ENCODE measurements around the gene LIN7A. TPM values are rescaled to one million over a fixed set of nuclear protein-coding genes. Genes with fewer than 3 reads are reported as not detected.

Gene LIN7A, protein sequence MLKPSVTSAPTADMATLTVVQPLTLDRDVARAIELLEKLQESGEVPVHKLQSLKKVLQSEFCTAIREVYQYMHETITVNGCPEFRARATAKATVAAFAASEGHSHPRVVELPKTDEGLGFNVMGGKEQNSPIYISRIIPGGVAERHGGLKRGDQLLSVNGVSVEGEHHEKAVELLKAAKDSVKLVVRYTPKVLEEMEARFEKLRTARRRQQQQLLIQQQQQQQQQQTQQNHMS
- total RNA-seq: not detected

DNA sequence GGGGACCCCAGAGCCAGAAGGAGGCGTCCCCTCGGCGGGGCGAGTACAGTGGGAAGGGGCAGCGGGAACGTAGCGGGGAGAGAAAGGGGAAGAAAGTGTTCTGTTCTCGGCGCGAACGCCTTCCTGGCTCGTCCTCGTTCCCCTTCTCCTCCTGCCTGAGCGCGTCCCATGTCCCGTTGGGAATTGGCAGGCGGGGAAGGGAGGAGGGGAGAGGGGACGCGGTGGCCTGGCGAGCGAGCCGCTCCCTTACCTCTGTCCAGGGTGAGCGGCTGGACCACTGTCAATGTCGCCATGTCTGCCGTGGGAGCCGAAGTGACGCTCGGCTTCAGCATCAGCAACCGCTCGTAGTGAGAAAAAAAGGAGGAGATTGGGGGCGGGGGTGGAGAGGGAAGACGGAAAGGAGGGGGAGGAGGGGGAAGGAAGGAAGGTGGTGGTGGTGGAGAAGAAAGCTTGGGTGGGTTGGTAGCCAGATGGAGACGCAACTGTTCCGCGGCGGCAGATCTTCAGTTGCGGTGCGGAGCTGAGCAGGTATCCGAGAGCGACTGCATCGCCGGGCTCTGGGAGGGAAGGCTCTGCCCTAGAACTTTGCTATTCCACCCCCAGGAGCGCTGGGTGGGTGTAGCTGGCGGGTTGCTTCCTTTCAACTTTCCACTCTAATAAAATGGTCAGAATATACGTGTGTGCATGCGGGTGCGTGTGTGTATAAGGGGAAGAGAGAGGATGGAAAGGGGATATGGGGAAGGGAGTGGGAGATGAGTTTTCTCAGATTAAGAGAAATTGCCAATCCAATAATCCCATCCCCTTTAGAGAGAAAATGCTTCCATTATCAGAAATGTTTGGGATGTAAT is at the start of gene LIN7A:
Gene LIN7A (minus strand): TSS at position 544 of the 848 bp plus-strand sequence. CDS start 212 bp downstream, at position 332.
- ATAC-seq (replicated peaks): no peak
- peaks cover 23% of the 10 kb centered on the region for H3K27me3 Mint-ChIP-seq
- no peaks in the 10 kb centered on the region for H3K4me1 Mint-ChIP-seq
- no peaks in the 10 kb centered on the region for H3K9me3 Mint-ChIP-seq
- H3K27ac Mint-ChIP-seq: no peak within 1 kb of the TSS
- H3K4me3 Mint-ChIP-seq: no peak within 1 kb of the TSS
- H3K36me3 Mint-ChIP-seq (ENCODE audit: low read depth): no peaks in the 10 kb centered on the region

DNA sequence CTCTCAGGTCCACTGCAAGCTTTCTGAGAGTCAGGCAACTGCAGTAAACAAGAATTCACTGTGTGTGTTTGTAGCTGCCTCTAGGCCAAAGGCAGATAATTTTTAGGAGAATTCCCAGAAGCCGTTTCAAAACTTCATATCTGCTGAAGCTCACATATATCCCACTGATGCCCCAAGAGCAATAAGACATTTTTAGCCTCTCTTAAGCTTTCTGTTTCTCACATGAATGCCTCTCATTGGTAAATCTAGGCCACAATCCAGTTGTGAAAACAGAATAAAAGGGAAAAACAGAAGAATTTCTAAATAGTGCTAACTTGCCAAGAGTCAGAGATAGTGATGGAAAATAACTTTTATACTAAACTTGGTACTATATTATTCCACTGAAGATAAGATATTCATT is 48.5 kb upstream of the LIN7A start:
- Mint-ChIP-seq H3K27ac (no peak overlapping the region), H3K27me3 (no peaks in the 10 kb centered on the region), H3K36me3 (ENCODE audit: low read depth) (no peaks in the 10 kb centered on the region), H3K4me3 (no peak overlapping the region), H3K4me1 (no peaks in the 10 kb centered on the region), H3K9me3 (peaks cover 22% of the 10 kb centered on the region)
- no peak for ATAC-seq (replicated peaks)

DNA sequence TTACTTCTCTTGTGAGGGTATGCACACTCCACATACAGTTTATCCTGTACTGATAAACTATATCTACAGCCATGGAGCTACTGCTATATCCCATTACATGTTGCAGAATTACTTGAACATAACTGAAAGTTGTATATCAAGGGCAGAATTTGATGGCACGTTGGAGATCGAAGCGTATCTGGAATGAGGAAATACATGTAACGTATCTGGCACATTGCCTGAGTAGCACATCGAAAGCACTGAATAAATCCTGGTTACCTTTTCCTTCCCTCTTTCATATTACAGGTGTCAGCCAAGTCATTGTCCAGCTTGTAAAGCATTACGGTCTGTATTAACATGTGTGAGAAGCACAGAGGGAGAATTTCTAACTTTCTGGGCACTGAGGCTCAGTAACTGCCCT is 42.1 kb upstream of the LIN7A start:
- no peak for ATAC-seq (replicated peaks)
- Mint-ChIP-seq H3K4me1 (no peaks in the 10 kb centered on the region), H3K4me3 (no peak overlapping the region), H3K27ac (no peak overlapping the region), H3K36me3 (ENCODE audit: low read depth) (no peaks in the 10 kb centered on the region), H3K9me3 (peaks cover 17% of the 10 kb centered on the region), H3K27me3 (no peaks in the 10 kb centered on the region)

DNA sequence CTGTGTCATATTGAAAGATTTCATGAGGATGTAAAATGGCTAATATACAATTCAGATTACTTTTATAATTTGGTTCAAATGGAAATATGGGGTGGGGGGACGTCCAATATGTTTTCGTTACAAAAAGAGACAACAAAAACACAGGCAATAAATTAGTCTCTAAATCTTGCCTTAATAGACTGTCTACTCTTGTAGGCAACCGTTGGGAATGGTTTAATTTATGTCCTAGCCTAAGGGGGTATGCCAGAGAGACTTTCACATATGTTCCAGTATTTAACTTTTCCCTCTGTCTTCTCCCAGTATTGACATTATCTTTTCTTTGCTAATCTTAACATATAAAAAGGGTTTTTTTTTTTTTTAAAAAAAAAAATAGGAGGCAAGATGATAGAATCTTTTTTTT is 41.5 kb upstream of the LIN7A start:
- no peak for ATAC-seq (replicated peaks)
- no peak overlapping the region for H3K27ac Mint-ChIP-seq
- H3K4me1 Mint-ChIP-seq: no peaks in the 10 kb centered on the region
- no peaks in the 10 kb centered on the region for H3K27me3 Mint-ChIP-seq
- H3K9me3 Mint-ChIP-seq: peaks cover 17% of the 10 kb centered on the region
- no peak overlapping the region for H3K4me3 Mint-ChIP-seq
- H3K36me3 Mint-ChIP-seq (ENCODE audit: low read depth): no peaks in the 10 kb centered on the region

DNA sequence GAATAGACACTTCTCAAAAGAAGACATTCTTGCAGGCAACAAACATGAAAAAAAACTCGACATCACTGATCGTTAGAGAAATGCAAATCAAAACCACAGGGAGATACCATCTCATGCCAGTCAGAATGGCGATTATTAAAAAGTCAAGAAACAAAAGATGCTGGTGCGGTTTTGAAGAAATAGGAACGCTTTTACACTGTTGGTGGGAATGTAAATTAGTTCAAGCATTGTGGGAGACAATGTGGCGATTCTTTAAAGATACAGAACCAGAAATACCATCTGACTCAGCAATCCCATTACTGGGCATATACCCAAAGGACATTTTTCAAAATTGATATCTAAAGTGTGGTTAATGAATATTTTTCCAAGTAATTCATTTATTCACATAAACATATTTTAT is 39.6 kb upstream of the LIN7A start:
- Mint-ChIP-seq H3K4me3 (no peak overlapping the region), H3K9me3 (peaks cover 8% of the 10 kb centered on the region), H3K27ac (no peak overlapping the region), H3K27me3 (no peaks in the 10 kb centered on the region), H3K36me3 (ENCODE audit: low read depth) (no peaks in the 10 kb centered on the region), H3K4me1 (no peaks in the 10 kb centered on the region)
- no peak for ATAC-seq (replicated peaks)

DNA sequence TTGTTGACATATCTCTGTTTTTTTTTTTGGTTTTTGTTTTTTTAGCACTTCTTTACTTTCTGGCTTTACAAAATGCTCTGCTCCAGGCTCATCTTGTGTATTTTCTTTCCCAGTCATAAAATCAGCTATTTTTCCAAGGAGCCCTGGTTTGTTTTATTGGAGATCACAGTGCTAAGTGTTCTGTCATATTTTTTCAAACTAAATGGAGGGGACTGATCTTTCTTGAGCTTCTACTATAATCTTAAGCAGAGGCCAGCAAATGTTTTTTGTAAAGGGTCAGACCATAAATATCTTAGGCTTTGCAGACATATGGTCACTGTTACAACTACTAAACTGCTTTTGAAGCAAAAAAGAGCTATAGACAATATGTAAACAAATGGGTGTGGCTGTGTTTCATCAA is 30.6 kb upstream of the LIN7A start:
- no peaks in the 10 kb centered on the region for H3K36me3 Mint-ChIP-seq (ENCODE audit: low read depth)
- H3K4me3 Mint-ChIP-seq: no peak overlapping the region
- no peak for ATAC-seq (replicated peaks)
- H3K9me3 Mint-ChIP-seq: peaks cover 8% of the 10 kb centered on the region
- no peaks in the 10 kb centered on the region for H3K27me3 Mint-ChIP-seq
- no peaks in the 10 kb centered on the region for H3K4me1 Mint-ChIP-seq
- H3K27ac Mint-ChIP-seq: no peak overlapping the region

DNA sequence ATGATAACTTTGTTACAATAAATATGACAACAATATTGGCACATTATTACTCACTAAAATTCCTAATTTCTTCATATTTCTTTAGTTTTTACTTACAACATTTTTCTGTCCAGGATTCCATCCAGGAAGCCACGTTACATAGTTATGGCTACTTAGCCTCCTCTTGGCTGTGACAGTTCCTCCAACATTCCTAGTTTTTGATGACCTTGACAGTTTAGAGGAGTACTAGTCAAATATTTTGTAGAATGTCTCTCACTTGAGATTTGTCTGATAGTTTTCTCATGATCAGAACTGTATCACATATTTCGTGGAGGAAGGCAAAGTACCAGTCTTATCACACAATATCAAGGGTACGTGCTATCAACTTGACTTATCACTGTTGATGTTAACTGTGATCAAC is 29.8 kb upstream of the LIN7A start:
- ATAC-seq (replicated peaks): no peak
- Mint-ChIP-seq H3K27me3 (no peaks in the 10 kb centered on the region), H3K27ac (no peak overlapping the region), H3K4me1 (no peaks in the 10 kb centered on the region), H3K36me3 (ENCODE audit: low read depth) (no peaks in the 10 kb centered on the region), H3K9me3 (peaks cover 11% of the 10 kb centered on the region), H3K4me3 (no peak overlapping the region)

DNA sequence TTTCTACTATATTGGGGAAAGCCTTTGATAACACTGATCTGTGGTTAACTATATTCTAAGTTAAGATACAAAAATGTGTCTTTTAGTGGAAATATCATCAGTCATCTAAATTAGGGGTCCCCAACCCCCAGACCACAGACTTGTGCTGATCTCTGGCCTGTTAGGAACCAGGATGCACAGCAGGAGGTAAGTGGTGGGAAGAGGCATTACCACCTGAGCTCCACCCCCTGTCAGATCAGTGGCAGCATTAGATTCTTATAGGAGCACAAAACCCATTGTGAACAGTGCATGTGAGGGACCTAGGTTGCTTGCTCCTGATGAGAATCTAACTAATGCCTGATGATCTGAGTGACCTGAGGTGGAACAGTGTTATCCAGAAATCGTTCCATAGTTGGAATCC is 28.3 kb upstream of the LIN7A start:
- Mint-ChIP-seq H3K4me3 (no peak overlapping the region), H3K36me3 (ENCODE audit: low read depth) (no peaks in the 10 kb centered on the region), H3K27me3 (no peaks in the 10 kb centered on the region), H3K27ac (no peak overlapping the region), H3K9me3 (peaks cover 10% of the 10 kb centered on the region), H3K4me1 (no peaks in the 10 kb centered on the region)
- ATAC-seq (replicated peaks): no peak

DNA sequence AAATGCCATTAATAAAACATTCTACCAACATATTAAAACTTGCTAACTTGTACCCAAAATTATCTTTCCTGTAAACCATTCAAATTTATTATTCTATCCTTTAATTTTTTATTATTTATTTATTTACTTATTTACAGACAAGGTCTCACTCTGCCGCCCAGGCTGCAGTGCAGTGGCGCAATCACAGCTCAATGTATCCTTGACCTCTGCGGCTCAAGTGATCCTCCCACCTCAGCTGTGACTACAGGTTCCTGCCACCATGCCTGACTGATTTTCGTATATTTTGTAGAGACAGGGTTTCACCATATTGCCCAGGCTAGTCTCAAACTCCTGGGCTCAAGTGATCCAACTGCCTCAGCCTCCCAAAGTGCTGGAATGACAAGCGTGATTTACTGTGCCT is 20.4 kb upstream of the LIN7A start:
- Mint-ChIP-seq H3K36me3 (ENCODE audit: low read depth) (no peaks in the 10 kb centered on the region), H3K27me3 (no peaks in the 10 kb centered on the region), H3K9me3 (peaks cover 4% of the 10 kb centered on the region), H3K4me1 (no peaks in the 10 kb centered on the region), H3K27ac (no peak overlapping the region), H3K4me3 (no peak overlapping the region)
- no peak for ATAC-seq (replicated peaks)

DNA sequence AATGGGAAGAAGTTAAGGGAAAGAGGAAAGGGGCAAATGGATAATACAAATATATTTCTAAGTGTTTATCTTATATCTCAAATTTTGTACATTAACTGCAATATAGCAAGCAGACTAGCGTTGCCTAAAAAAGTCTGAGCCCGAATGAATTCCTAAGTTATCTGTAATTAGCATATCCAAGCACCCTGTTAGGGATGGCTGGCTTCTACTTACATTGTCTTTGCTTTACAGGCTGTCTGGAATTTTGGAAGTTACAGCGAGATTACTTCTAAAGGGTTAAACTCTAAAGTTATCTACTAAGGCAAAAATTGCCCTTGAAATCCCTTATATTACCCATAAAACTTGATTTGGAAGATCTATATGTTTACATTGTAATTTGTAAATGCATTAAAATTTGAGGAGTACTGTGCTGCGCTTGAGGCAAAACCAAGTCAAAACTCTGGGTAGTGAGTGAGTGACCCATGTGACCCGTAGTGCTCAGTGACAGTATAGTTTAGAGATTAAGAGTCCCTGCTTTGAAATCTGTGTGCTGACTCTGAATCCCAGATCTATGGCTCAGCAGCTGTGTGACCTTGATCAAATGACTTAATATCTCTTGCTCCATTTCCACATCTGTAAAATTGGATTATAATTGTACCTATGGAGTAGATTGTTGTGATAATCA is 17.3 kb upstream of the LIN7A start:
- no peak overlapping the region for H3K27ac Mint-ChIP-seq
- H3K36me3 Mint-ChIP-seq (ENCODE audit: low read depth): no peaks in the 10 kb centered on the region
- ATAC-seq (replicated peaks): no peak
- no peaks in the 10 kb centered on the region for H3K27me3 Mint-ChIP-seq
- H3K9me3 Mint-ChIP-seq: no peaks in the 10 kb centered on the region
- no peak overlapping the region for H3K4me3 Mint-ChIP-seq
- no peaks in the 10 kb centered on the region for H3K4me1 Mint-ChIP-seq

DNA sequence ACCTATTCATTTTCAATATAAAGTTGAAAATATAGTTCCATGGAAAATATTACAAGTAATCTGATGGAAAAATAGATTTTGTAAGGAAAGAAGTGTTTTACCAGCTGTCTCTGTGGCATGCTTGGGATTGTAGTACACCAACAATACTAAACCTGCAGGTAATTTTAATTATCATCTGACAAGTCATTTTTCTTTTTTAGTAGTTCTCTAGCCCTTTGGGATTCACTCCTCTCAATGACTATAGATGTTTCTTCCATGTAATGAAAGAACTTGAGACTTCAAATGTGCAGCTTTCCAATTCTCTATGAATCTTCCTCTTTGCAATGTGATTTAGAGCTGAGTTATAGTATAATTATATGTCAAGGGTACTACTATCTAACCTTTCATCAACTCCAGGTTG is 14.7 kb upstream of the LIN7A start:
- H3K4me3 Mint-ChIP-seq: no peak overlapping the region
- H3K27ac Mint-ChIP-seq: no peak overlapping the region
- no peak for ATAC-seq (replicated peaks)
- H3K36me3 Mint-ChIP-seq (ENCODE audit: low read depth): no peaks in the 10 kb centered on the region
- H3K4me1 Mint-ChIP-seq: no peaks in the 10 kb centered on the region
- H3K9me3 Mint-ChIP-seq: no peaks in the 10 kb centered on the region
- no peaks in the 10 kb centered on the region for H3K27me3 Mint-ChIP-seq

DNA sequence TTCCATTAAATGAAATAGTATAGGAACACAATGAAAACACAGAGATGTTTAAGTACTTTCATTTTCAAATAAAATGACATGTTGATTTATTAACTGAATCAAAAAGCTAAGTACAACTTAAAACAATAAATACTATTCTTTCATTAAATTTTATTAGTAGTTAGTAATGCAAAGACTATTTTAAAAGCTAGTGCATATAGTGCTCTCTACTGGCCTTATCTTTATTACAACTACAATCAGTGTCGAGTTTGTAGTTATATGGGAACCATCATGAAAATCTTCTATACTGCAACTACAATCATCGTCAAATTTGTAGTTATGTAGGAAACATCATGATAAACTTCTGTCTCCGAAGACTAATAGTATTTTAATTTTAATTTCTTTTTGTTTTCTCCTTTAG is 8.9 kb upstream of the LIN7A start:
- H3K36me3 Mint-ChIP-seq (ENCODE audit: low read depth): no peaks in the 10 kb centered on the region
- no peaks in the 10 kb centered on the region for H3K4me1 Mint-ChIP-seq
- ATAC-seq (replicated peaks): no peak
- H3K4me3 Mint-ChIP-seq: no peak overlapping the region
- no peak overlapping the region for H3K27ac Mint-ChIP-seq
- no peaks in the 10 kb centered on the region for H3K9me3 Mint-ChIP-seq
- H3K27me3 Mint-ChIP-seq: no peaks in the 10 kb centered on the region

DNA sequence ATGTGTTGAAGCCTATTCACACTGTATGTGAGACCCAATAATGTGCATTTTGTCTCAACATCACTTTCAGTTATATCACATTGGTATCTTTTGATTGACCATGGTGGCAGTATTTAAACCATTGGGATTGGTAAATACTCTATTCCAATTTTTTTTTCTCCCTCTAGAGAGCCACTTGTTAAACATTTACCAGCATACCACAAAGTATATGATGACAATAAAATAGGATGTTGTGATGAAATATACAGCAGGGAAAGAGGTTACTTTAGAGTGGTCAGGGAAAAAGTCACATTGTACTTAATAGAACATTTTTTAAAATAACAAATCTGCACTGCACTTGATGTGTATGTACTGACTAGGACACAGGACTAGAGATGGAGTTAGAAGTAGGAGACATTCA is 5.6 kb upstream of the LIN7A start:
- Mint-ChIP-seq H3K4me1 (no peaks in the 10 kb centered on the region), H3K4me3 (no peak overlapping the region), H3K9me3 (no peaks in the 10 kb centered on the region), H3K36me3 (ENCODE audit: low read depth) (no peaks in the 10 kb centered on the region), H3K27me3 (peaks cover 7% of the 10 kb centered on the region), H3K27ac (no peak overlapping the region)
- ATAC-seq (replicated peaks): no peak

DNA sequence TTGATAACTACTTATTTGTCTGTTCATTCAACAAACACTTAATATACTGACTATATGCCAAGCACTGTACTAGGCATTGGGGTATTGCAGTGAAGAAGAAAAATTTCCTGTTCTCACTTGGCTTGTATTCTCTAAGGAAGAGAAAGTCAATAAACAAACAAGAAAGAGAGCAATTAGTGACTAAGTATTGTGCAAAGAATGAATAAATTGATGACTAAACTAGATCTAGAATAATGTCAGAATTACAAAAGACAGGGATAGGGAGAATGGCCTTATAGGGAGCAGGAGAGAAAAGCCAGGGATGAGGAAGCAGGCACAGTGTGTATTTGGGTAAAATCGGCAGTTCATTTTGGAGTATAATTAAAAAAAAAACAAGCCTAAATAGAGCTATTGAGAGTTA is 4.2 kb upstream of the LIN7A start:
- no peak for ATAC-seq (replicated peaks)
- H3K9me3 Mint-ChIP-seq: no peaks in the 10 kb centered on the region

More for the DNA sequence above, 4.2 kb upstream of the LIN7A start:
- peaks cover 12% of the 10 kb centered on the region for H3K27me3 Mint-ChIP-seq
- H3K36me3 Mint-ChIP-seq (ENCODE audit: low read depth): no peaks in the 10 kb centered on the region
- H3K27ac Mint-ChIP-seq: no peak overlapping the region
- H3K4me3 Mint-ChIP-seq: no peak overlapping the region
- no peaks in the 10 kb centered on the region for H3K4me1 Mint-ChIP-seq
